IPS-18c (cell line): ENCODE results near the gene STRIP1.

Experiments
- H3K4me3 ChIP-seq: 2 replicates; pipeline ENCODE4 v1.7.0; 2013; ENCODE audit warnings: low read depth, mild to moderate bottlenecking, low read length, moderate library complexity; ENCODE audit not compliant: insufficient read depth
- H3K9me3 ChIP-seq: one replicate; pipeline ENCODE4 v1.6.1; 2013; ENCODE audit warnings: mild to moderate bottlenecking, low read length, moderate library complexity; ENCODE audit not compliant: control insufficient read depth, insufficient read depth

STRIP1 gene, protein sequence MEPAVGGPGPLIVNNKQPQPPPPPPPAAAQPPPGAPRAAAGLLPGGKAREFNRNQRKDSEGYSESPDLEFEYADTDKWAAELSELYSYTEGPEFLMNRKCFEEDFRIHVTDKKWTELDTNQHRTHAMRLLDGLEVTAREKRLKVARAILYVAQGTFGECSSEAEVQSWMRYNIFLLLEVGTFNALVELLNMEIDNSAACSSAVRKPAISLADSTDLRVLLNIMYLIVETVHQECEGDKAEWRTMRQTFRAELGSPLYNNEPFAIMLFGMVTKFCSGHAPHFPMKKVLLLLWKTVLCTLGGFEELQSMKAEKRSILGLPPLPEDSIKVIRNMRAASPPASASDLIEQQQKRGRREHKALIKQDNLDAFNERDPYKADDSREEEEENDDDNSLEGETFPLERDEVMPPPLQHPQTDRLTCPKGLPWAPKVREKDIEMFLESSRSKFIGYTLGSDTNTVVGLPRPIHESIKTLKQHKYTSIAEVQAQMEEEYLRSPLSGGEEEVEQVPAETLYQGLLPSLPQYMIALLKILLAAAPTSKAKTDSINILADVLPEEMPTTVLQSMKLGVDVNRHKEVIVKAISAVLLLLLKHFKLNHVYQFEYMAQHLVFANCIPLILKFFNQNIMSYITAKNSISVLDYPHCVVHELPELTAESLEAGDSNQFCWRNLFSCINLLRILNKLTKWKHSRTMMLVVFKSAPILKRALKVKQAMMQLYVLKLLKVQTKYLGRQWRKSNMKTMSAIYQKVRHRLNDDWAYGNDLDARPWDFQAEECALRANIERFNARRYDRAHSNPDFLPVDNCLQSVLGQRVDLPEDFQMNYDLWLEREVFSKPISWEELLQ

DNA sequence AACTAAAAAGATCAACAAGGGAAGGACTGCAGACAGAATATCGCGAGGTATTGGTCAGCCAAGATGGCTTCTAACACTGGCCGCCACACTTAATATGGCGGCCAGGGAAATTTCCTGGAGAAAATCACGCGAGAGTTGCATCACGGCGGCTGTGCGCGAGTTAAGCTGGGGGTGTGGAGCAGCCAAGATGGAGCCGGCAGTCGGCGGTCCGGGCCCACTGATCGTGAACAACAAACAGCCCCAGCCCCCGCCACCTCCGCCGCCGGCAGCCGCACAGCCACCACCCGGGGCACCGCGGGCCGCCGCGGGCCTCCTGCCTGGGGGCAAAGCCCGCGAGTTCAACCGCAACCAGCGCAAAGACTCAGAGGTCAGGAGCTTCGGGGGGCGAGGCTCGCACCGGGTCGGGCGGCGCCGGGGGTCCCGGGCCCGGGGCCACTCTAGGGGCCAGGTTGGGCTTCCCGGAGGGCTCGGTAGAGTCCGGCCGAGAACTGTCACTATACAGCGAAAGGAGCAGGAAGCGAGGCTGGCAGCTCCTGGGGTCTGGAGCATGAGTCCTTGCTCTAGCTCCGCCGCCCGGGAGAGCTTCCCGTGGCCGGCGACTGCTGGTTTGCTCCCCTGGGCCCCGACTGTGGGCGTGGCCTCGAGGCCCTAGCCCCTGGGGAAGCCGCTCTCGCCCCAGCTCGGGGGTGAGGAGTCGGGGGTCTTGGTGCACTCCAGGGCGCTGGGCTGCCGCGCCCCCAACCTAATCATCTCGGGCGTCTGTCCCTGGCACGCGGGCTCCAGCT lies at the start of gene STRIP1:
Gene STRIP1 (plus strand): TSS at position 174 of the 785 bp plus-strand sequence. CDS start 14 bp downstream, at position 188.
- Histone ChIP-seq H3K9me3 (no peaks in the 10 kb centered on the region), H3K4me3 (peak within 1 kb of the TSS; percentile 90)

DNA sequence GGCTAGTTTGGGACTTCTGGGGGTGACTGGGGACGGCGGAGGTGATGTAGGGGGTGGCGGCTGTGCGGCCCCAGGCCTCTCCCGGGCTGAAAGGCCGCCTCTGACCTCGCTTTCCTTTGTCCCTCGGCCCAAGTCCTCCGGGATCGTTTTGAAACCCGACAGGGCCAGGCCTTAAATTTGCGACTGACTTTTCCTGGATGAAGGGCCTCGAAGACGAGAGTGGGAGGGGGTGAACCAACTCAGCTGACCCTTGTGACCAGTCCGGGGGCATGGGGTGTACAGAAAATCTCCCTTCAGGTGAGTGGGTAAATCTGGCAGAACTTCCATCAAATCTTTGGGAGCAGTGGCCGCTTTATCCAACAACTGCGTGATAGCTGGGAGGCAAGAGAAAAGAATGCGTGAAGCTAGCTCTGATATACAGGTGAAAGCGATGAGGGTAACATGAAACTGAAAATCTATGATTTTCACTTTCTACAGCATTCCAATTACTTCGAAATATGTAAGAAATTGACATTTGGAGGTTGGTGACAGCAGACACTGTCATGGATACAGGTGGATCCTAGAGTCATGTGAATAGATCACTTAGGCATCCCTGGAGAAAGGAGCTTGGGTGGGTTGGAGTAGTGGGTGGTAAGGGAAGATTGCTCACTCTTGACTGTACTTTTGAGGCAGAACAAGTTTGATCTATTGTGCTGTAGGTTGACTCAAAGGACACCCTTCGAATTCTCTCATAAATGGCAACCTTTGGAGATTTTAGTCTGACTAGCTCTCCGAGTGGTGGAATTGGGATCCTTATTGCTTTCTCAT lies 49.0 kb upstream of the STRIP1 start:
- H3K9me3 ChIP-seq: no peaks in the 10 kb centered on the region
- peak overlapping the region; percentile 74 for H3K4me3 ChIP-seq

DNA sequence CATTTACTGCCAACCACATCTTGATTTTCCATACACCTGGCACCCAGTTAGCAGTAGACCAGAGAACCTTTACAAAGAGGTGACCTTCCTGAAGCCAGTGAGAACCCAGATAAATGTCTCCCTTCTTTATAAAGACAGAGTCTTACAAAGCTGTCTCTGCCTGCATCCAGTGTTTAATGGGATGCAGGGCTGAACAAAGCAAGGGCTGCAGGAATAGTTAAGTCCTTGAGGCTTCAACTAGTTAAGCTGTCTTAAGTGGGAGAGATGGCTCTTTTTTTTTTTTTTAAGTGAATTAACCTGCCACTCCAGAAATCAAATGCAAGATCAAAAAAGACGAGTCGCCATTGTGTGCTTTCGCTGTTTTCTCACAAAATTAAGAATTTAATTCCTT lies 48.4 kb upstream of the STRIP1 start:
- no peaks in the 10 kb centered on the region for H3K9me3 ChIP-seq
- H3K4me3 ChIP-seq: peak overlapping the region; percentile 74; the same call in 1 of the 2 replicates

DNA sequence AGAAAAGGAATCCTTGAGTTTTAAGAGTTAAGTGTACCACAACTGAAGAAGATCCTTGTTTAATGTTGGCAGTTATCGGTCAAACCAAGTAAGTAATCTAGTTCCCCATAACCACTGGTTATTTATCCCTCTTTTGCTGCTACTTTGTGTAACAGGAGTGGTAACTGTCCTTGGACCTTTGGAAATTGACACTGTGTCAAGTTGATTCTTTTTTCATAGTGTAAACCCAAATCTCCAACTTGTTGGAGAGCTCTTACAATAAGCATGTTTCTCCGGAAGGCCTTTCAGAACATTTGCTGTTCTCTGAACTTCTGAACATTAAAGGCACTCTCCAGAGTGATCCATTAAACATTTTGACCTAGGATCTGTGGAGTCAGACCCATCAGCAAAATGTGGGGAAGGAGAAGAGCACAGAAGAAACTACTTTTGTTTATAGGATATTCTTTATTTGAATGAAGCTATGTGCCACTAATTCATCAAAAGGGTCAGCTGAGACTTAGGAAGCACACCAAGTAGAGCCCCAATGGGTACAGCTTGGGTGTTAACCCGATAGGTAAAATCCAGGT lies 46.0 kb upstream of the STRIP1 start:
- Histone ChIP-seq H3K9me3 (no peaks in the 10 kb centered on the region), H3K4me3 (no peak overlapping the region)

DNA sequence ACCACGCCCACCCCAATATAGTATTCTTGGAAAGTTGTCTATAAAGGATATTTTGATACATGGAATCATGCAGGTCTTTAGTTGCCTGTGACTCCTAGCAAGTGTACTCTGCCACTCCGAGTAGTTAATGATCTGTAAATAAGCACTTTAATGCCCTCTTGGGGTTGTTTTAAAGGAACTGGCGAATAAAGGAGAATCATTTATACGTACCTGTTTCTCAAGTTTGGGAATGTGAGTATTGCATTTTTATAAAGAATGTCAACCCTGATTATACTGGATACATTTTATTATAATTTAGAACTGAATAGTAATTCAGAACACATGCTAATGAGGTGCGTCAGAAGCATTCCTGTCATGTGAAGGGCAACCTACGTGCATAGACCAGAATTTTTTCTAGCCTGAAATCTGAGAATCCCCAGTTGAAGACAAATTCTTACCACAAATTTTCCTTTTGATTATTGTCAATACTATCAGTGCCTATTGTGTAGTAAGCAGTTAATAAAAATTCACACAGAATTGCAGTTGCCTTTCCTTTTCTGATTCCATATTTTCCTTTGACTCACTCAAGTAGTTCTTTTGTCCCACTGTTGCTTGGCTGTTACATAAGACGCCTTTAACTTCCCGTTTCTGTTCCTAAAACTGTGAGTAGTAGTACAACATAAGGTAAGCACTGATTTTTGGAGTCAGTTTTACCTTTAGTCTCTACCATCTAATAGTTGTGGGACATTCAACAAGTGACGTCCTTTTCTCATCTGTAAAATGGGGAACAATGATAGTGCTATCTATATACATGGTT lies 44.7 kb upstream of the STRIP1 start:
- Histone ChIP-seq H3K9me3 (no peaks in the 10 kb centered on the region), H3K4me3 (no peak overlapping the region)

DNA sequence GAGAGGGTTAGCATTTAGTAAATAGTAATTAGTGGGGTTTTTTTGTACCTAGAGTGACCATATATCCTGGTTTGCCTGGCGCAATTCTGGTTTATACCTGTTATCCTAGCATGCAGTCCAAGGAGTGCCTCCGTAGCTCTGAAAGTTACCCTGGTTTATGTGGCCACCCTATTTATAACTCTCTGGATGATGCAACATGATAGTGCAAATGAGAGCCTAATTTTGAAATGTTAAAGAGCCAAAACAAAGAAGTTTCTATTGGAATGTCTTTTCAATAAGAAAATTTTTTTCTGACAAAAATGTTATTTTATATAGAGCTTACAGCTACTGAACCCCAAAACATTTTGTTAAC lies 44.1 kb upstream of the STRIP1 start:
- Histone ChIP-seq H3K9me3 (no peaks in the 10 kb centered on the region), H3K4me3 (no peak overlapping the region)

DNA sequence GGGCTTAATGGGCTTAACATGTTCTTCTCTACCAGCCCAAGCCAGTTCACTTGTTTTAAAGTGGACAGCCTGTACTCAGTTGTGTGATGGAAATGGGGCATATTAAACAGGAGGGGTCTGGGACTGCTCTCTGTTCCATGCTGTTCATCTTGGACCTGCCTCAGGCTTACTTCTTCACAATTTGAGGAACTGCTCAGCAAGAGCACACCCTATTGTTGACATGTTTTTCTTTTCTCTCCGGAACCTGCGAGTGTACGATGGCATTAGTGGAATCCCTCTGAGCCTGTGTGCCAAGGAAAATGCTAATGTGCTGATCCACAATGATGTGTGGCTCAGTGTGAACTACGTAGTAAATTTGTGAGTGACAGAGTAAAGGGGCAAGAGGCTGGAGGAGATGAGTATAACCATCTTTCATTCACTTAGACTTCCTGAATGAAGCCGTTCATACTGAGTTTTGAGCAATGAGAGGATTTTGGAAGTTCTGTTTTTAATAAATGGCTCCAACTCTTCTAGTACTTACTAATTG lies 43.0 kb upstream of the STRIP1 start:
- no peaks in the 10 kb centered on the region for H3K9me3 ChIP-seq

DNA sequence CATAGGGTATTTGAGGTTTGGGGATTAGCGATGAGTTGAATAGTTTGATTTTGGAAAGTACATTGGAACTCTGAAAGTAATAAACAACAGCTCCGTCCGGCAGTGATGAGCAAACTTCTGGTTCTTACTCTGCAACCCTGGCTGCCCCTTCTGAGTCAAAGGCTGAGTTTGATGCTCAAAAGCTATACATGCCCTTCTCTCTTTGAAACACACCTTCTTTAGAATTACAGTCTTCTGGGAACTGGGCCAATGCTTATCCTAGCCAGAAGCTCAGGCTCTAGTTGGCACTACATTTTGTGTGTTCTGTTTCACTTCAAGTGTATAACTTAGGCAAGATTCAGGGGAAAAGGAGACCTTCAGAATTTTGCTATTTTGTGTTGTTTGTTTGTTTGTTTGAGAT lies 40.5 kb upstream of the STRIP1 start:
- Histone ChIP-seq H3K9me3 (peaks cover 2% of the 10 kb centered on the region), H3K4me3 (no peak overlapping the region)

More for the DNA sequence above, 43.0 kb upstream of the STRIP1 start:
- no peak overlapping the region for H3K4me3 ChIP-seq

DNA sequence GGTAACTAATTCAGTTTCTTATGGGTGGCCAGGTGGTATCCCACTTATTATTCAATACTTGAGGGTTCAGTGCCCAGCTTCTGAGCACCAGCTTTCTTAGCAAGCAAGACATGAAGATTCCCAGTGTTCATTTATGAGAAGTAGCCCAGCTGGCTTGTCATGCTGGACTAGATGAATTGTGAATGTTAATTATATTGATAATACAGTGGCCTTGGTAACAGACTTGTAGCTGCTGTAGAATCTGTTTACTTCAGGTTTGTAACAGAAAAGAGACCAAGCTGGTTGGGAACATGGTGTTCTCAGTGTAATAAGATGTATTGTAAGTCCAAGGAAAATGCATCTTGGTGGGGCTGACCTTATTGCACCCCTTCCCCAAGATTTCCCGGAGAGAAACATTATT lies 39.8 kb upstream of the STRIP1 start:
- peaks cover 2% of the 10 kb centered on the region for H3K9me3 ChIP-seq
- no peak overlapping the region for H3K4me3 ChIP-seq

DNA sequence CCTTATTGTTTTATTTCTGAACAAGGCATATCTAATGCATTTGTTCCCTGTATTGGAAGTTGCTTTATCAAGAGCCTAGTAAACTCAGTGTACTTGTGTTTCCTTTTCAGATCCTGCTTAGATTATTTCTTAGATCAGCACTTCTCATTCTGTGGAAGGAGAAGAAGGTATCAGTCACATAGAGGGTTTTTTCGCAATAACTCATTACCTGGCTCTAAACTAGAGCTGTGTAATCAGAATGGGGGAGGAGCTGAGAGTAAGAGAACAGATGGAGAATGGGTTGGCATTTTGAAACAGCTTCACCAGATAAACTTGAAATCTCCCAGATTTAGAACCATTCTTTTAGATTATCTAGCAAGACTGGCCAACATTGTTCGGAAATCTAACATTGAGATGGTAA lies 38.9 kb upstream of the STRIP1 start:
- Histone ChIP-seq H3K9me3 (peaks cover 2% of the 10 kb centered on the region), H3K4me3 (no peak overlapping the region)

DNA sequence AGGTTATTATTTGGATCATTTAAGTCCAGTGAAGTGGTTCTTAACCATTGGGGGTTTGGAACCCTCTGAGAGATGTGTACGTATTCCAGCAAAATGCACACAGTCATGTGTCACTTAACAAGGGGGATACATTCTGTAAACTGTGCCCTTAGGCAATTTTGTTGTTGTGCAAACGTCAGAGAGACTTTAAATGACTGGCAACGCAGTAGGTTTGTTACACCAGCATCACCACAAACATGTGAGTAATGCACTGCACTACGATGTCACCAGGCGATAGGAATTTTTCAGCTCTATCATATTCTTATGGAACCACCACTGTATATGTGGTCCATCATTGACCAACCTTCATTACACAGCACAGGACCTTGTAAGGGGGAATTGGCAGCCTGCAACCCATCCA lies 37.9 kb upstream of the STRIP1 start:
- H3K4me3 ChIP-seq: no peak overlapping the region
- H3K9me3 ChIP-seq: peaks cover 2% of the 10 kb centered on the region

DNA sequence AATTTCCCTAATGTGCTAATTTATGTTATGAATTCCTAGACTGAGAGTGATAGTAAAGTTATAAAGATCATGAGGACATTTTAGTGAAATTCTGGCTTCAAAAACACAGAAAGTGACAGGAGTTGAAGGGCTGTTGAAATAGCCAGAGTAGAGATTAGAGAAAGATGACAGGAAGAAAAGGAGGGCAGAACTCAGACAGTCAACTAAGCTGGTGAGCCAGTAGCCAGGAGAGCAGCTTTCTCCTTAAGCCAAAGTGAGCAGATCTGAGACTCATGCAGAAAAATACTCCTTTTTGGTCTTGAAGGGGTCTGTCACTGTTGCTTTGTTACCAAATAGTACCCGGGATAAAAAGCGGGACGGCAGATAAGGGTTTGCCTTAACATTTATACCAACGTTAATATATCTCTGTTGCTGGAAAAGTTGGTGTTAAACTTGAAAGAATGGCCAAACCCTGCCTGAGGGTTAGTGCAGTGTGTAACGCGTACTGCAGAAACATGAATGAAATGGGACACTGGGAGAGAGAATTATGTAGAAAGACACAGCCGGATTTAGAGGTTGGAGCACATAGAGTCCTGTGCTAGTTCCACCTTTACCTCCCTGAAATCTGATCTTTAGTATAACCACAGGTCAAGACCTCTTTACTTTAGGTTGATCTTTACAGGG lies 37.1 kb upstream of the STRIP1 start:
- Histone ChIP-seq H3K9me3 (peaks cover 2% of the 10 kb centered on the region), H3K4me3 (no peak overlapping the region)

DNA sequence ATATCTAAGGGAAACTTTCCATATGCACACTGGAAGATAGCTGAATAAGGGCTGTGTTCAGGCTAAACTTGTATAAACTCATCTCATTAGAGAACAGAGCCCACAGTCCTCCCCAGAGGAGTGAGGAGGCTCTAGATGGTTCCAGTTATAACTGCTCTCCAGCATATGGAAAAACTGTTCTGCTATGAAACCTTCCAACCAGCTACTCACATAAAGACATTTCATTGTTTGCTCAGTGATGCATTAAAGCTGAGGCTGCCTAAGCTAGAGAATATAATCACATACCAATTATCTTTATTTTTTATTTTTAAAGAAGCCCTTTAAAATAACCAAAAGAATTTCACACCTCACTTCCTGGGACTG lies 36.6 kb upstream of the STRIP1 start:
- H3K9me3 ChIP-seq: peaks cover 2% of the 10 kb centered on the region

DNA sequence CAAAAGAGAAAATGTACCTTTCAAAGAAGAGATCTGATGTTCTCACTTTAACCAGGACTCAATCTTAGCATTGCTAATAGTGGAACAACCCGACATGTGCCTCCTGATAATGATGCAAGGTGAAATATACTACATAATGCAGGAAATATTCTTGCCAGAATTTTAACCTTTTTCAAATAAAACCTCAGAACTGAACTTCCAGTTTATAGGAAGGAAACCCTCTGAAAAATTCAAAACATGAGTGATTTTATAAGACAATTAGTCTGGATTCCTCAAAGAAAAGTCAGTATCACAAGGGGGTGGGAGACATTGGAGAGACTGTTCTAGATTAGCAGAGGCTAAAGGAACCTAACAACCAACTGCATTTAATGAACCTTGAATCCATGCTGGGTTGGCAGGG lies 31.7 kb upstream of the STRIP1 start:
- Histone ChIP-seq H3K9me3 (no peaks in the 10 kb centered on the region), H3K4me3 (no peak overlapping the region)

More for the DNA sequence above, 36.6 kb upstream of the STRIP1 start:
- no peak overlapping the region for H3K4me3 ChIP-seq

DNA sequence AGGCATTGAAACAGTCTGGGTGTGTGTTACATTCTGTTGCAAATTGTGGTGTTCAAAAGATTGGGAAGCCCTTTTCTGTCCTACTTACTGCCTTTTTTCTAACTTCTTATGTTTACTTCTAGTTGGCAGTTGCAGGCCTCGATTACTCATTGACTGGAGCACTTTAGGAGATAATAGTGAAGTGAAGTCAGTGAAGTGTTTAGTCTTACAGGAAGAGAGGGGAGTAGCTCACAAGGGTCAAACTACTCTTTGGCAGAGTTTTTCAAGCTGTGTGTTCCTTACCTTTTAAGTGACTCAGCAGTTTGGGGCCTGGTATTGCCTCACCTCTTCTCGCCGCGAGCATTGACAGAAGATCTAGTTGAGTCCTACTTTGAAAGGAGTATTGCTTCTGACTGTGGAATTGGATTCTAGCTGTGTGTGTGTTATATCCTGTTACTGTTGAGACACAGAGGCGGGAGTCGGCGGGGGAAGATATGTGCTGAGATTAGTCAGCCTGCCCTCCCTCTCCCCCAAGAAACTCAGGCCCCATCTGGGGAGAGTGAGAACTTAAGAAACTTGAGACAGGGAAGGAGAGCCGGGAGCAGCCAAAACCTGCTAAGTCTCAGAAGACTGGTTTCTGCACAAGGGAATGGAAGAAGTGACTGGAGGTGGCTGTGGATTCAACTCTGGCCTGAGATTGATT lies 30.5 kb upstream of the STRIP1 start:
- H3K4me3 ChIP-seq: no peak overlapping the region

More for the DNA sequence above, 30.5 kb upstream of the STRIP1 start:
- no peaks in the 10 kb centered on the region for H3K9me3 ChIP-seq
